Sigmoid colon (tissue), 7 donors: Measurements from ENCODE around the gene ELMO1. TPM values are rescaled to one million over a fixed set of nuclear protein-coding genes. Genes with fewer than 3 reads are reported as not detected.

Experiments used
- DNase-seq: peaks from one replicate; pipeline ENCODE4 v3.0.0-alpha.2; 2019
- H3K27ac ChIP-seq, 4 donors: fragments of 200-600 bp; sonication (generic); one replicate each; pipeline ENCODE4 v1.5.1; 2016 to 2019; ENCODE audit warnings: mild to moderate bottlenecking in 1 of 4
- H3K27me3 ChIP-seq, 3 donors: fragments of 200-600 bp; sonication (generic); one replicate each; pipeline ENCODE4 v1.5.1; 2019; ENCODE audit warnings: mild to moderate bottlenecking in 1 of 3
- H3K36me3 ChIP-seq, 4 donors: fragments of 200-600 bp; sonication (generic); one replicate each; pipeline ENCODE4 v1.5.1; 2016 to 2019
- H3K4me1 ChIP-seq, 4 donors: fragments of 200-600 bp; sonication (generic); one replicate each; pipeline ENCODE4 v1.5.1; 2017 to 2019
- H3K4me3 ChIP-seq, 4 donors: fragments of 200-600 bp; sonication (generic); one replicate each; pipeline ENCODE4 v1.5.1; 2017 to 2019; ENCODE audit warnings: mild to moderate bottlenecking in 2 of 4, moderate library complexity in 1 of 4
- H3K9me3 ChIP-seq, 4 donors: fragments of 200-600 bp in 3 of 4; sonication (generic) in 3 of 4; one replicate each; pipeline versions ENCODE4 v1.5.1 to v1.6.1; 2013 to 2019
- CTCF ChIP-seq, 4 experiments: fragments of 450-650 bp in 3 of 4; fragments of 200-600 bp in 1 of 4; IDR thresholded peaks; one replicate each; pipeline ENCODE4 v1.5.1; 2016 to 2019; ENCODE audit warnings: antibody characterized with exemption in 4 of 4, mild to moderate bottlenecking in 3 of 4, moderate library complexity in 2 of 4
- EP300 ChIP-seq, 4 donors: sonication (generic); formaldehyde crosslinking; IDR thresholded peaks; one replicate each; pipeline ENCODE4 v1.6.1; 2017; ENCODE audit warnings: antibody characterized with exemption in 4 of 4
- POLR2A ChIP-seq, 2 donors: fragments of 450-650 bp; IDR thresholded peaks; one replicate each; pipeline ENCODE4 v1.6.1; 2016; ENCODE audit warnings: antibody characterized with exemption in 2 of 2, mild to moderate bottlenecking in 2 of 2, moderate library complexity in 2 of 2
- POLR2AphosphoS5 ChIP-seq, 4 donors: sonication (generic); formaldehyde crosslinking; IDR thresholded peaks; one replicate each; pipeline ENCODE4 v1.6.1; 2017; ENCODE audit warnings: antibody characterized with exemption in 4 of 4
- WGBS, 2 donors: extraction: QIAGEN DNeasy Blood & Tissue Kit; methylation state at CpG; one replicate each; pipeline ENCODE4 v1.1.7; 2013; 5-methylcytosine and 5-hydroxymethylcytosine counted together
- intact Hi-C: fragments of 100-400 bp; cut with DNase I; formaldehyde crosslinking; loops from one replicate; pipeline ENCODE4 v1.15.1; 2023
- polyA plus RNA-seq, 3 donors: library from polyadenylated mRNA; stranded (reverse); fragments of 200-250 nt; gene quantifications; one replicate each; pipeline ENCODE4 v1.2.3, GENCODE V29; 2013
- small RNA-seq, 3 donors: library from RNA; depleted of rRNA; stranded (forward); fragments of <200 nt; gene quantifications; one replicate each; pipeline ENCODE3, GENCODE V24; 2016
- total RNA-seq, 4 donors: library from RNA; depleted of rRNA; stranded (reverse); fragments of >200 nt; gene quantifications; one replicate each; pipeline ENCODE4 v1.1.0, GENCODE V29; 2016
- donor health status: healthy with polysubstance abuse.
- donor health status: Bipolar disorder and iron deficiency.
- donor health status: healthy.

Gene ELMO1
- total and polyA plus RNA-seq, 7 donors, result 2.3 to 63.1 (median 33.9) TPM

- TF ChIP-seq POLR2A (IDR thresholded peaks at IDR 0.05), result no peak
- TF ChIP-seq POLR2AphosphoS5 (IDR thresholded peaks at IDR 0.05), result no peak
- H3K27me3 ChIP-seq, result no peaks in the 10 kb centered on the region
- no peak for DNase-seq
- no peaks in the 10 kb centered on the region for H3K9me3 ChIP-seq
- H3K36me3 ChIP-seq, result no peaks in the 10 kb centered on the region
- intact Hi-C loops, result no loop called here
- H3K4me3 ChIP-seq, result no peak overlapping the region
- no peak overlapping the region for H3K27ac ChIP-seq
- no peaks in the 10 kb centered on the region for H3K4me1 ChIP-seq
- WGBS, 2 donors, result 92 to 93% methylated on average over 3 of the region's 3 CpGs
These were observed 639.2 kb downstream of the ELMO1 start for GRCh38 chr7:36809510-36809909.

- TF ChIP-seq CTCF (IDR thresholded peaks at IDR 0.05) (no peak), POLR2AphosphoS5 (IDR thresholded peaks at IDR 0.05) (no peak), EP300 (IDR thresholded peaks at IDR 0.05) (no peak)
These were observed 639.6 kb downstream of the ELMO1 start for GRCh38 chr7:36809086-36809485.

GRCh38 chr7:36806891-36807290, 641.8 kb downstream of the ELMO1 start:
- DNase-seq, result no peak
- H3K9me3 ChIP-seq, result no peaks in the 10 kb centered on the region
- intact Hi-C loops, result no loop called here

More at GRCh38 chr7:36809086-36809485, 639.6 kb downstream of the ELMO1 start:
- Histone ChIP-seq H3K36me3 (no peaks in the 10 kb centered on the region), H3K4me1 (no peaks in the 10 kb centered on the region), H3K9me3 (no peaks in the 10 kb centered on the region), H3K4me3 (no peak overlapping the region), H3K27me3 (no peaks in the 10 kb centered on the region), H3K27ac (no peak overlapping the region)
- intact Hi-C loops, result no loop called here
- no peak for DNase-seq
- WGBS, 2 donors, result 87% methylated on average over 3 of the region's 3 CpGs

More at GRCh38 chr7:36806891-36807290, 641.8 kb downstream of the ELMO1 start:
- WGBS, 2 donors, result 75 to 85% methylated on average over 2 of the region's 2 CpGs
- no peaks in the 10 kb centered on the region for H3K4me1 ChIP-seq
- H3K4me3 ChIP-seq, result no peak overlapping the region
- no peaks in the 10 kb centered on the region for H3K36me3 ChIP-seq
- no peak for TF ChIP-seq POLR2AphosphoS5 (IDR thresholded peaks at IDR 0.05)
- no peak for TF ChIP-seq CTCF (IDR thresholded peaks at IDR 0.05)
- TF ChIP-seq POLR2A (IDR thresholded peaks at IDR 0.05), result no peak
- TF ChIP-seq EP300 (IDR thresholded peaks at IDR 0.05), result no peak
- H3K27me3 ChIP-seq, result no peaks in the 10 kb centered on the region
- no peak overlapping the region for H3K27ac ChIP-seq

Small RNA genes lying within 50 kb of the gene (small RNA-seq; reads per million reads assigned to genes)
- gene MIR1200, result 0 reads per million in 3 donors
- 0 reads per million in 3 donors for gene RF00019
- 0 reads per million in 3 donors for gene RF00432
- gene RNU6-565P, result 0 reads per million in 3 donors

Other genes with a start within 250 kb of the ELMO1 start
- 1 to 10 TPM in 1 of 4 donors, not detected in 3; 1.2 TPM for gene GPR141, start 234.9 kb upstream of the ELMO1 start, total RNA-seq
- gene GPR141, start 234.9 kb upstream of the ELMO1 start, polyA plus RNA-seq, result 1 to 10 TPM in 1 of 3 donors, under 1 TPM in 1, not detected in 1; 0.82 to 1.2 TPM